Adrenal gland (tissue), 12 donors: Measurements from ENCODE around the gene OR2T11. TPM values are rescaled to one million over a fixed set of nuclear protein-coding genes. Genes with fewer than 3 reads are reported as not detected.

Experiments
- DNase-seq, 7 donors: peaks; one replicate each; pipeline ENCODE4 v3.0.0-alpha.2; 2019 to 2020
- H3K27ac ChIP-seq, 5 donors: fragments of 200-600 bp; sonication (generic) in 4 of 5; 1 replicate in 3 of 5; 2 replicates in 2 of 5; pipeline versions ENCODE4 v1.5.1 to v1.8.0; 2016 to 2020; ENCODE audit warnings: mild to moderate bottlenecking in 1 of 5
- H3K27me3 ChIP-seq: fragments of 200-600 bp; 2 replicates; pipeline ENCODE4 v1.8.0; 2021
- H3K36me3 ChIP-seq, 2 donors: fragments of 200-600 bp; replicated peaks in 1 of 2; 1 replicate in 1 of 2; 2 replicates in 1 of 2; pipeline versions ENCODE4 v1.5.1 to v1.8.0; 2018 to 2022
- H3K4me1 ChIP-seq, 2 donors: fragments of 200-600 bp; replicated peaks in 1 of 2; 1 replicate in 1 of 2; 2 replicates in 1 of 2; pipeline versions ENCODE4 v1.5.1 to v1.8.0; 2018 to 2021
- H3K4me3 ChIP-seq, 4 donors: fragments of 200-600 bp; sonication (generic) in 3 of 4; one replicate each; pipeline ENCODE4 v1.5.1; 2016 to 2018
- H3K9me3 ChIP-seq, 3 donors: fragments of 200-600 bp; sonication (generic) in 1 of 3; replicated peaks in 1 of 3; 1 replicate in 2 of 3; 2 replicates in 1 of 3; pipeline versions ENCODE4 v1.5.1 to v1.8.0; 2016 to 2021
- CTCF ChIP-seq, 6 experiments: fragments of 450-650 bp in 4 of 6; fragments of 200-600 bp in 2 of 6; sonication (generic) in 1 of 6; IDR thresholded peaks; 1 replicate in 5 of 6; 2 replicates in 1 of 6; pipeline versions ENCODE4 v1.5.1 to v1.8.0; 2016 to 2021; ENCODE audit warnings: antibody characterized with exemption in 6 of 6, mild to moderate bottlenecking in 2 of 6, moderate library complexity in 1 of 6
- POLR2A ChIP-seq, 2 donors: fragments of 450-650 bp; IDR thresholded peaks; one replicate each; pipeline ENCODE4 v1.6.1; 2017; ENCODE audit warnings: antibody characterized with exemption in 2 of 2, mild to moderate bottlenecking in 2 of 2, moderate library complexity in 1 of 2
- WGBS, 4 donors: extraction: QIAGEN DNeasy Blood & Tissue Kit in 2 of 4; methylation state at CpG; one replicate each; pipeline versions ENCODE4 v1.1.5 to v1.1.7; 2013 to 2017; 5-methylcytosine and 5-hydroxymethylcytosine counted together
- intact Hi-C, 2 donors: fragments of 100-400 bp; cut with DNase I; formaldehyde crosslinking; loops; one replicate each; pipeline versions ENCODE4 v1.14.1 to v1.15.0; 2022 to 2023
- polyA plus RNA-seq, 3 donors: library from polyadenylated mRNA; stranded (reverse); fragments of 200-250 nt in 2 of 3; fragments of 350-450 nt in 1 of 3; fragmentation: Illumina TruSeq in 1 of 3; extraction: RNeasy Lipid Tissue Mini Kit (QIAGEN cat#74804) in 1 of 3; gene quantifications; one replicate each; pipeline ENCODE4 v1.2.3, GENCODE V29; 2013 to 2014
- total RNA-seq, 9 donors: library from RNA; depleted of rRNA in 4 of 9; stranded (reverse); fragments of >200 nt in 4 of 9; fragments of 120-200 nt in 1 of 9; fragmentation: NEBNext Ultra II Directional in 1 of 9; extraction: Animal tissue kit (Norgen Biotek cat#: 25700) in 1 of 9; gene quantifications; one replicate each; pipeline versions ENCODE4 v1.1.0 to v1.2.4, GENCODE V29; 2013 to 2023
- donor health status: healthy with polysubstance abuse.
- donor health status: Bipolar disorder and iron deficiency.
- donor health status: DM: yes; HTN: yes; CAD: no.
- donor health status: DM: no; HTN: no; CAD: no.
- donor health status: DM: no; HTN: no; CAD: no.
- donor health status: DM: yes; HTN: yes; CAD: no.

Gene OR2T11
- total and polyA plus RNA-seq, 12 donors = not detected

DNA sequence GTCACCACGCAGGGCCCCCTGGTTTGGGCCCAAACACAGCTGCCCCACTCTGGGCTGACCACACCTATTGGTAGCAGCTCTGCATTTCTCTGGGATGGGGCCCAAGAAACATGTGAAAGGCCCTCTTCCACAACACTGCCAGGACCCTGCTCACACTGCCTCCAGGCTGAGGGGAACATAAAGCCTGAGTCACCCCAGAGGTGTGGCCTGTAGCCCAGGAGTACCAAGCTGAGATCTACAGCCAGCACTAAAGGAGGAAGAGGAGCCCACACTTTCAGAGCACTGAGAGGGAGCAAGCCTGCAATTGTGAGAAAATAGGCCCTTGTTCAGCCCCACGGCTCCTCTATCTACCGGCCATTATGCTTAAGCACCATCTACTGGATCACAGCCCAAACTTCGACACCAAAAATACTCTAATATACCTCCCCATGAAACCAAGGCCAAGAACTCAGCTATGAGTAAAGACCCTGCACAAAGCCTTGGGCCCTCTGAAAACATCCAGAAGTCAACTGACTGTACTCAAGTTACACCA is 22.9 kb downstream of the OR2T11 start:
- no peak overlapping the region for H3K4me3 ChIP-seq
- 63 to 86% (median 78%) methylated on average over 4 of the region's 4 CpGs for WGBS, 4 donors
- TF ChIP-seq POLR2A (IDR thresholded peaks at IDR 0.05) (no peak), CTCF (IDR thresholded peaks at IDR 0.05) (no peak)
- no peaks in the 10 kb centered on the region for H3K9me3 ChIP-seq
- H3K36me3 ChIP-seq = no peaks in the 10 kb centered on the region
- no peak overlapping the region for H3K27ac ChIP-seq
- H3K4me1 ChIP-seq = no peaks in the 10 kb centered on the region
- H3K27me3 ChIP-seq = peaks cover 4% of the 10 kb centered on the region
- intact Hi-C loops = no loop called here
- no peak for DNase-seq

DNA sequence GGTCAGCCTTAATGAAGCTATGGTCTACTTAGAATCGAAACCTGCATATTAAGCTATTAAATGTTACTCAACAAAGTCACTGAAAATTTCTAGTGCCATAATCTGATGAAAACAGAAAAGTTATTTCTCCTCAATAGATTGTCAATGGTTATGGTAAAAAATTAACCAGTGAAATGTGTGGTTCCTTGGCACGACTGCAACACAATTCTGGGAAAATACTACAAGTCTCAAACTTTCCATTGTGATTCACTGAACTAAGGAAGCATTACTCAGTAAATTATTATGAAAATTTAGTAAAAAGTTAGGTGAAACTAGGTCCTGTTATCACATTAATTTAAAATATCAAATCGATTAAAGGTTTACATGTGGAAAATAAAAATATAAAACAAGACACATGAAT is 24.6 kb downstream of the OR2T11 start:
- intact Hi-C loops = no loop called here
- Histone ChIP-seq H3K4me1 (no peaks in the 10 kb centered on the region), H3K36me3 (no peaks in the 10 kb centered on the region), H3K27me3 (peaks cover 4% of the 10 kb centered on the region), H3K9me3 (no peaks in the 10 kb centered on the region), H3K27ac (no peak overlapping the region), H3K4me3 (no peak overlapping the region)
- no peak for TF ChIP-seq CTCF (IDR thresholded peaks at IDR 0.05)
- no peak for TF ChIP-seq POLR2A (IDR thresholded peaks at IDR 0.05)
- DNase-seq = no peak
- 41 to 51% (median 50%) methylated on average over 3 of the region's 3 CpGs for WGBS, 4 donors

GRCh38 chr1:248599396-248599795 is 35.5 kb downstream of the OR2T11 start:
- no peaks in the 10 kb centered on the region for H3K4me1 ChIP-seq
- no peaks in the 10 kb centered on the region for H3K9me3 ChIP-seq
- no peaks in the 10 kb centered on the region for H3K27me3 ChIP-seq
- DNase-seq = no peak
- 68 to 78% (median 71%) methylated on average over 8 of the region's 8 CpGs for WGBS, 4 donors
- no peak overlapping the region for H3K4me3 ChIP-seq
- intact Hi-C loops = no loop called here
- no peak overlapping the region for H3K27ac ChIP-seq
- H3K36me3 ChIP-seq = no peaks in the 10 kb centered on the region
- TF ChIP-seq POLR2A (IDR thresholded peaks at IDR 0.05) (no peak), CTCF (IDR thresholded peaks at IDR 0.05) (no peak)

DNA sequence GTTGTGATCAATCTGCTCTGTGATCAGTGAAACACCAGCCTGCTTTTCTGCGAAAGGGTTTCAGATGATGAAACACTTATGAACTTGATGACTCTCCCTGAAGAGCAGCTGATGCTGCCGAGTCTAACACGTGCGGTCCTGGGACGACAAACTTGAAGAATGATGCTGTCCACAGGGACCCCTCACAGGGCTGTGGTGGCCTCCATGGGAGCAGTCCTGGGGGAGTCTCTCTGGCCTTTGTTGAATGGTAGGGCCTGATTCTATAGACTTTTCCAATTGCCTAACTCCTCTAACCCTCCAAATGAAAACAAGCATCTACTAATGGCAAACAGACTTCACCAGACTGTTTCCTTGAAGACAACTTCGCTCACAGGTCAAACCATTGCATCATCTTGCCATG is 37.3 kb downstream of the OR2T11 start, which contains the start of gene OR2T10:
OR2T10 (minus strand) TSS at position 112 of the 400 bp plus-strand sequence. CDS start 3,932 bp downstream, outside the sequence.
- Histone ChIP-seq H3K9me3 (no peaks in the 10 kb centered on the region), H3K36me3 (no peaks in the 10 kb centered on the region), H3K4me1 (no peaks in the 10 kb centered on the region), H3K4me3 (no peak within 1 kb of the TSS), H3K27me3 (no peaks in the 10 kb centered on the region), H3K27ac (no peak within 1 kb of the TSS)
- TF ChIP-seq CTCF (IDR thresholded peaks at IDR 0.05) = no peak
- intact Hi-C loops = no loop called here
- WGBS, 4 donors = 69 to 79% (median 74%) methylated on average over 4 to 6 of the region's 6 CpGs
- DNase-seq = no peak
